Right lobe of liver (tissue), 4 donors: ENCODE results near the gene SYNM.

Experiments used
- POLR2A ChIP-seq: fragments of 450-650 bp; IDR thresholded peaks from one replicate; pipeline ENCODE4 v1.6.1; 2017; ENCODE audit warnings: antibody characterized with exemption, mild to moderate bottlenecking
- TF ChIP-seq, protein P1 (sequence below), 4 donors: fragments of 200-600 bp in 3 of 4; fragments of 450-650 bp in 1 of 4; IDR thresholded peaks; one replicate each; pipeline versions ENCODE4 v1.5.1 to v1.8.0; 2016 to 2022; ENCODE audit warnings: antibody characterized with exemption in 4 of 4, mild to moderate bottlenecking in 2 of 4
- donor health status: DM: no; HTN: no; CAD: no.
- donor health status: DM: no; HTN: no; CAD: no.
- donor health status: DM: no; HTN: yes; CAD: no.

DNA sequence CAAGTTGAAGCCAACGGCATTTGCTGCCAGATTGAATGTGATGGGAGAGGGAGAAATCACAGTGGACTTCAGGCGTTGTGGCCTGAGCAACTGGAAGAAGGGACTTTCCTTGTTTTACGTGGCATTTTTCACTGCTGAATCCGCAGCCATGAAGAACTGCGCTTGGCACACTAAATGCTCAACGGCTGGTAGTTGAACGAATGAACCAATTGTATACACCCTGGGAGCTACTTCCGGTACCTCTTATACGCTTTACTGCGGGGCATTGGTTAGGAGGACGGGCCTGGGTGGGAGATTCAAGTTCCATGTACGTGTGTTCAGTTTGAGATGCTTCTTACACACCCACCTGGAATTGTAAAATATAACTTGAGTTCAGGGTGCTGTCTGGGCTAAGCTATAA is 5.2 kb downstream of the SYNM start:
- TF ChIP-seq, protein P1, sequence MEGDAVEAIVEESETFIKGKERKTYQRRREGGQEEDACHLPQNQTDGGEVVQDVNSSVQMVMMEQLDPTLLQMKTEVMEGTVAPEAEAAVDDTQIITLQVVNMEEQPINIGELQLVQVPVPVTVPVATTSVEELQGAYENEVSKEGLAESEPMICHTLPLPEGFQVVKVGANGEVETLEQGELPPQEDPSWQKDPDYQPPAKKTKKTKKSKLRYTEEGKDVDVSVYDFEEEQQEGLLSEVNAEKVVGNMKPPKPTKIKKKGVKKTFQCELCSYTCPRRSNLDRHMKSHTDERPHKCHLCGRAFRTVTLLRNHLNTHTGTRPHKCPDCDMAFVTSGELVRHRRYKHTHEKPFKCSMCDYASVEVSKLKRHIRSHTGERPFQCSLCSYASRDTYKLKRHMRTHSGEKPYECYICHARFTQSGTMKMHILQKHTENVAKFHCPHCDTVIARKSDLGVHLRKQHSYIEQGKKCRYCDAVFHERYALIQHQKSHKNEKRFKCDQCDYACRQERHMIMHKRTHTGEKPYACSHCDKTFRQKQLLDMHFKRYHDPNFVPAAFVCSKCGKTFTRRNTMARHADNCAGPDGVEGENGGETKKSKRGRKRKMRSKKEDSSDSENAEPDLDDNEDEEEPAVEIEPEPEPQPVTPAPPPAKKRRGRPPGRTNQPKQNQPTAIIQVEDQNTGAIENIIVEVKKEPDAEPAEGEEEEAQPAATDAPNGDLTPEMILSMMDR (IDR thresholded peaks at IDR 0.05) = no peak
- no peak for TF ChIP-seq POLR2A
